Left lobe of liver (tissue), 1 donor: ENCODE measurements around the gene PNCK. TPM values are rescaled to one million over a fixed set of nuclear protein-coding genes. Genes with fewer than 3 reads are reported as not detected.

Source experiments
- total RNA-seq: library from RNA; stranded (reverse); gene quantifications from one replicate; pipeline ENCODE4 v1.2.1, GENCODE V29; 2021
- donor health status: DM: no; HTN: yes; CAD: no.

The PNCK gene
- total RNA-seq, 1 donor from 2014 or later: not detected

Other genes starting within 250 kb of the PNCK start
- 0.23 TPM for gene TREX2, start 227.8 kb downstream of the PNCK start, total RNA-seq
- 11.2 TPM for gene HAUS7, start 203.2 kb downstream of the PNCK start, total RNA-seq
- 88.4 TPM for gene BGN, start 178.8 kb downstream of the PNCK start, total RNA-seq
- gene ATP2B3, start 156.2 kb downstream of the PNCK start, total RNA-seq: not detected
- 8.7 TPM for gene CCNQ, start 74.7 kb downstream of the PNCK start, total RNA-seq
- 0.60 TPM for gene DUSP9, start 26.6 kb downstream of the PNCK start, total RNA-seq
- 3.2 TPM for gene SLC6A8, start 14.1 kb upstream of the PNCK start, total RNA-seq
- gene BCAP31, start 50.6 kb upstream of the PNCK start, total RNA-seq: 108 TPM
- gene ABCD1, start 51.0 kb upstream of the PNCK start, total RNA-seq: 13.4 TPM
- gene PLXNB3, start 90.4 kb upstream of the PNCK start, total RNA-seq: 1.4 TPM
- gene SRPK3, start 107.2 kb upstream of the PNCK start, total RNA-seq: not detected
- 25.4 TPM for gene IDH3G, start 120.6 kb upstream of the PNCK start, total RNA-seq
- 211 TPM for gene SSR4, start 120.9 kb upstream of the PNCK start, total RNA-seq
- 0.91 TPM for gene PDZD4, start 156.7 kb upstream of the PNCK start, total RNA-seq
- 0.88 TPM for gene L1CAM, start 212.4 kb upstream of the PNCK start, total RNA-seq
- gene AVPR2, start 230.9 kb upstream of the PNCK start, total RNA-seq: not detected